KBM-7 (cell line): ENCODE measurements around the gene SARDH.
"Not testable (repeated sequence)": the region's sequence is repeated elsewhere in the genome, so short reads cannot be mapped to it uniquely, and the experiment has no call there.

Experiments
- DNase-seq: peaks from one replicate; pipeline ENCODE4 v3.0.0-alpha.2; 2015
- in situ Hi-C: fragments of 300-500 bp; cut with MboI; formaldehyde crosslinking; loops from 2 replicates; pipeline ENCODE4 v1.14.3; 2020; ENCODE audit warnings: low sequenced_read_pairs, low pct_unique_long_range_greater_than_20kb, mixed read lengths

SARDH gene

DNA sequence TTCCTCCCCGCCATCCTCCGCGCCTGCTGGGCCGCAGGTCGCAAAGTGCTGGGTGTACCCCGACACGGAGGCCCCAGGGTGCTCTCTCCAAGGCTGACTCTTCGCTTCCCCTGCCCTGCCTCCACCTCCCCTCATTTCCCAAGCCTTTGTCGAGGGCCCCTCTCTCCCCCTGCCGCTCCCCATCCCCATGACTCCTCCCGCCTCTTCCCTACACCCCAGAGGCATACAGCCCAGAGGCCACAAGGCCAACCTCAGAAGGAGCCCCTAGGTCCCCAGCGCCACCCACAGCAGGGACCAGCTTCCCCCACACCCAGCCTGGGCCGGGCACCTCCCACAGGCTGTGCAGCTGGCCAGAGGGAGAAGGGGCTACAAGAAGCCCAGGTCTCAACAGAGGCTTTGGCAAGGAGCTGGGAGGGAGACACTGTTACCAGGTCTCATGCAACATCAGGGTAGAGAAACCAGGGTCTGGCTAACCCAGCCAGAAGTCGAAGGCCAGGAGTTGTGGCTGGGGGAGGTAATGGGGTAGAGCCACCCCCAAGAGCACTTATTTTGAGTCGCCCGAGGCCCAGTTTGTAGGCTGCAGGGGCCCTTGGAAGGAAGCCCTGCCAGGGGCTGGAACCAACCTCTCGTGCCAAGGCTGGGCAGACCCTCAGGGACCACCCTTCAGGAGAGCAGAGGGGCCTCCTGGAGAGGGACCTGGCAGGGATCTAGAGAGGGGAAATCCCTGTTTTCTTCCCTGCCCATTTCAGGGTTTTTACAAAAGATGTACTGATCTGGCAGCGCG lies 24.5 kb upstream of the SARDH start:
- DNase-seq = no peak
- in situ Hi-C loops = no loop called here

DNA sequence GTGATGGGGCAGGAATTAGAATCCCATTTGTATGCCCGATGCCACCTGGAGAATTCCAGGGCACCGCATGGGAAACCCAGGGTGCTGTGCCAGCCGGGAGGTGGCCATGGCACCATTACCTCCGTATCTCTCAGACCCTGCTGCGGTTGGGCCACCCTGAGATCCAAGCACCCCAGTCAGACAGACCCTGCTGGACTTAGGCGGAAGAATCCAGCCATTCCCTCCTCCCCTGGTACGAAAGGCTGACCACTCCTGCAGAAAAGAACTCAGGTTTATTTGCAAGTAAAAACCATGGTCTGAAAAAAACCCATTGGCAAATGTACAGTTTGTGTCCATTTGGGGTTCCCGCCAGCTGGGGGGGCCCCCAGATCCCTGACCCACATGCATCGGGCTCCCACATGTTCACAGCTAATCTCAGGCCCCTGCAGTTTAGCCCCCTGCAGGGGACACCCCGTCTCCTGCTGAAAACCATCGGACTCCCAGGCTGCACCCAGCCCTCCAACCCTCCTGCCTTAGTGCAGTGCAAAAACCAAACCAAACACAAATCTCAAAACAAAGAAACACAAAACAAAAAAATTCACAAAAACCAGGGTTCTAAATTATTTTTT lies 23.6 kb upstream of the SARDH start:
- DNase-seq = no peak
- in situ Hi-C loops = no loop called here

- no peak for DNase-seq
- in situ Hi-C loops = no loop called here
These were observed 22.6 kb upstream of the SARDH start for GRCh38 chr9:133760713-133761290.

- DNase-seq = no peak
- in situ Hi-C loops = no loop called here
These were observed 21.8 kb upstream of the SARDH start for GRCh38 chr9:133759946-133760345.

DNA sequence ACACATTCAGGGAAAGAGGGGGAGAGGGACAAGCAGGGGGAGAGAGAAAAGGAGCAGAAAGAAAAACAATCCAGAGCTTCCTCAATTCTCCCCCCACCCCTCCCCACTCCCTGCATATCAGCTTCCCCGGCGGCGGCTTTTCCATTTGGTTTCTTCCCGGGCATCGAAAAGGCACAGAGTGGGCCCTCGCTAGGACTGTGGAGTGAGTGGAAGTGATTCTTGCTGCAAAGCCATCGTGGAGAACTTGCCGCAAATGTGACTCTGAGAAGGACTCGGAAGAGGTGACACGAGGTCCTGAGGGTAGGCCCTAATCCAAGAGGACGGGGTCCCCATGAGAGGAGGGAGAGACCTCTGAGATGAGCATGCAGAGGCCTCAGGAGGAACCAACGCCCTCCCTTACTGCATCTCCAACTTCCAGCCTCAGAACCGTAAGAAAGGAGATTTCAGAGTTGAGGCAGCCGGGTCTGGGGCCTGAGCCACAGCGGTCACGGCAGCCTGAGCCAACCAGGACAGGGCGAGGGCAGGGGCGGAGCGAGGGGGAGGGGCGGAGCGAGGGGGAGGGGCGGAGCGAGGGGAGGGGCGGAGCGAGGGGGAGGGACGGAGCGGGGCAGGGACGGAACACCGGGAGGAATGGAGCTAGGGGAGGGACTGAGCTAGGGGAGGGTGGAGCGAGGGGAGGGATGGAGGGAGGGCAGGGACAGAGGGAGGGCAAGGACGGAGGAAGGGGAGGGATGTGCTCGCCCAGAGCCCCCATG lies 21.2 kb upstream of the SARDH start:
- DNase-seq = no peak
- in situ Hi-C loops = no loop called here

DNA sequence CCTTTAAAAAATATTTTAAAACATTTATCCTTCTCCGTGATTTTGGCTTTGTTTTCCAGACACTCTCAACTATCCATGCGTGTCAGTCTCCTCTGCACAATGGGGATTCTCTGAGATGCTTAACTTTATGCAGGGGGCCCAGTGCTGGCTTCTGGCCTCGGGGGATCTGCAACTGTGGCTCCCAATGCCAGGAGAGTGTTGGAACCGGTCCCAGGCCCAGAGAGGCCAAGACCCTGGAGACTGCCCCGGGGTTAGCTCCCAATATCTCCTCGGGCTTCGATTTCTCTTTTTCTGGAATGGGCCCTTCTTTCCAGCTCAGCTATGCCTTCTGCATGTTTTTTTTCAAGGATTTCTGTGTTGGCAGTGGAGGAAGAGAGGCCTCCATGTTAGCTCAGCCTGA lies 20.1 kb upstream of the SARDH start:
- no peak for DNase-seq
- in situ Hi-C loops = no loop called here

GRCh38 chr9:133754688-133755227 lies 16.6 kb upstream of the SARDH start:
- DNase-seq = no peak

DNA sequence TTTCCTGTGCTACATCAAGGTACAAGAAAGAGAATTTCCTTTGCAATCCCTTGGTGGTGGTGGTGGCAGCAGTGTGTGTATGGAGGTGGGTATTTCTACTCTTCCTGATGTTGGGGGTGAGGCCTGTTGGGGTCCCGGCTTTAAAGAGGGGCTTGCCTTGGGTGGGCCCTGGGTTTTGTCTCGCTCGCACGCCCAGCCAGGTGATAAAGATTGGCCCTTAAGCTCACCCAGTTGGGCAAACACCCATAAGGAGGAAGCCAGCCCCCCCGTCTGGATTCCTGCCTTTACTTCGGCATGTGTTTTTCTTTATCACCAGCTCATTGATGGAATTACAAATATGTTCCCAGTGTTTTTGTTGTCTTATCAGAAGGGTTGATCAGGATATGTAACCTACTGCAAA lies 16.0 kb upstream of the SARDH start:
- no peak for DNase-seq
- in situ Hi-C loops = no loop called here

More at GRCh38 chr9:133754688-133755227, 16.6 kb upstream of the SARDH start:
- in situ Hi-C loops = no loop called here

- DNase-seq = no peak
- in situ Hi-C loops = no loop called here
These were observed 14.7 kb upstream of the SARDH start for GRCh38 chr9:133752739-133753446.

GRCh38 chr9:133750982-133751649 lies 13.0 kb upstream of the SARDH start:
- no peak for DNase-seq
- in situ Hi-C loops = no loop called here

GRCh38 chr9:133747309-133747708 lies 9.2 kb upstream of the SARDH start:
- DNase-seq = no peak
- in situ Hi-C loops = no loop called here

DNA sequence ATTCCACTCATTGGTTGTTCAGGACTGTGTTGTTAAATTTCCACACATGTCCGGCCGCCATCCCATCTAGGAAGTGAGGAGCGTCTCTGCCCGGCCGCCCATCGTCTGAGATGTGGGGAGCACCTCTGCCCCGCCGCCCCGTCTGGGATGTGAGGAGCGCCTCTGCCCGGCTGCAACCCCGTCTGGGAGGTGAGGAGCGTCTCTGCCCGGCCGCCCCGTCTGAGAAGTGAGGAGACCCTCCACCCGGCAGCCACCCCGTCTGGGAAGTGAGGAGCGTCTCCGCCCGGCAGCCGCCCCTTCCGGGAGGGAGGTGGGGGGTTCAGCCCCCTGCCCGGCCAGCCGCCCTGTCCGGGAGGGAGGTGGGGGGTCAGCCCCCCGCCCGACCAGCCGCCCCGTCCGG lies 6.4 kb upstream of the SARDH start:
- DNase-seq, in situ Hi-C loops: not testable (repeated sequence)

DNA sequence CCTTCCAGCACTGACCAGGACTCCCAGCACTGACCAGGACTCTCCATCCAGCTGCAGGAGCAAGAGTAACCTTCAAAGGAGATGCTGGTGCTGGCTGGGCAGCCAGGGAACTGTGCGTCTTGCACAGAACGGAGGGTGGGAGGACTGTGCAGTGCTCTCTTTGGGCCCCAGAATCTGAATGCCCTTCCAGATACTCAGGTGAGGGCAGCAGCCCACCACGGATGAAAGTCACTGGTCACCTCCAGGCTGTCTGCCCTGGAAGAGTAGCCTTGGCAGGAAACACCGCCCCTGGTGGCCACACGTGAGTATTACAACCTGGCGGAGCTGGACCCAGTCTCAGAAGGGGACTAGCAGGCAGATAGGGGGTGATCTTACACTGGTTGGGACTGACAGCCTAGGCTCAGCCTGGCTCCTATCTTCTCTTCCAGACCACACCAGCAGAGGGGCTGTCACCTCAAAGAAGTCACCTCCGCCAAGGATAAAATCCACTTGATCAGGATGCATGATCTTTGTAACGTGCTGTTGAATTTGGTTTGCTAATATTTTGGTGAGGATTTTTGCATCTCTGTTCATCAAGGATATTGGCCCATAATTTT lies 4.8 kb upstream of the SARDH start:
- in situ Hi-C loops = no loop called here
- peak; percentile 80 for DNase-seq

GRCh38 chr9:133742251-133742650 lies 4.1 kb upstream of the SARDH start:
- in situ Hi-C loops = no loop called here
- DNase-seq = no peak

GRCh38 chr9:133741716-133742115 lies 3.6 kb upstream of the SARDH start:
- in situ Hi-C loops = no loop called here
- no peak for DNase-seq

GRCh38 chr9:133740911-133741310 lies 2.8 kb upstream of the SARDH start:
- in situ Hi-C loops = no loop called here
- DNase-seq = no peak

DNA sequence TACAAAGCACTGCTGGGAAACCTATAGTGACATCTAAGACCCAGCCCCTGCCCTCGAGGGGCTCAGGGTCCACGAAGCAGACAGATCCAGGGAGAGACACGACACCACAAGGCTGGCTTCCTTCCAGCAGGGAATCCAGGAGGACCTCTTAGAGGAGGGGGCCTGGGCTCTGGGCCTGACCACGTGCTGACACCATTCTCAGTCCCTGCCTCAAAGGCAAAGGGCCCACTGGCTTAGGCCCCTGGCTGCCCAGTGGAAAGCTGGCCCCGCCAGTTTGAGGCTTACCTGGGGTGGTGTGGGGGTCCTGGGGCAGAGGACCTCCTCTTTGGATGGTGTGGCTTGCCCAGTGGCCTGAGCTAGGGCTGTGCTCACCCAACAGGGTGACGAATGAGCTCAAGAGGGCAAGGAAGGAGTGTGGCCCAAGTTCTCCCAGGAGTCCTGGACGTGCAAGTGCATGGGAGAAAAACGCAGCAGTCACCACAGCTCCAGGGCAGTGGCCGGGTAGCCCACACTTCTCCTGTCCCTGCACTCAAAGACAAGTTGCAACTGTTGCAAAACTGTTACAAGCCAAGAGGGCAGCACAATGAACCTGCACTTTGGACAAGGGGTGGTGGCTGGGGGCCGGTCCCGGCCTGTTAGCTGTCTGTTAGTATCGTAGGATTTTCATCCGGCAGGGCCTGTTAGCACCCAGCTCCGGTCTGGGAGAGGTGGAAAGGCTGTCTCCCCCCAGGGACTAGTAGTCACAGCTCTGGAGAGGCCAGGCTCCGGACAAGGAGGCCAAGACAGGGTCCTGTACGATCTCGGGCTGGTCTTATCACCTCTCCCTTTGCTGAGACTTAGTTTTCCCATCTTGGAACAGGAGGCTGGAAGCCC lies 1.5 kb upstream of the SARDH start:
- DNase-seq = no peak
- in situ Hi-C loops = no loop called here
